Chondrocyte (in vitro differentiated cells): ENCODE measurements around the gene GSTK1. TPM values are rescaled to one million over a fixed set of nuclear protein-coding genes. Genes with fewer than 3 reads are reported as not detected.
A peak's percentile ranks its signal among the peaks of the same experiment; 100 is the strongest.

Experiments used
- DNase-seq: peaks from one replicate; pipeline ENCODE4 v3.0.0; 2021; ENCODE audit warnings: mixed read lengths, low spot score
- H3K27ac Mint-ChIP-seq: one replicate; pipeline ENCODE4 v1.8.0; 2021; ENCODE audit warnings: mild to moderate bottlenecking, moderate library complexity, mixed read lengths; ENCODE audit not compliant: unreplicated experiment
- H3K27me3 Mint-ChIP-seq: 2 replicates; pipeline ENCODE4 v1.8.0; 2021; ENCODE audit warnings: low read depth, mixed read lengths
- H3K36me3 Mint-ChIP-seq: 2 replicates; pipeline ENCODE4 v1.8.0; 2021; ENCODE audit warnings: low read depth, mixed read lengths
- H3K4me1 Mint-ChIP-seq: 2 replicates; pipeline ENCODE4 v1.8.0; 2021; ENCODE audit warnings: low read depth, mild to moderate bottlenecking, mixed read lengths
- H3K4me3 Mint-ChIP-seq: one replicate; pipeline ENCODE4 v1.8.0; 2021; ENCODE audit warnings: mild to moderate bottlenecking, moderate library complexity, mixed read lengths; ENCODE audit not compliant: unreplicated experiment
- H3K9me3 Mint-ChIP-seq: 2 replicates; pipeline ENCODE4 v1.8.0; 2021; ENCODE audit warnings: low read depth, mixed read lengths
- CTCF ChIP-seq: fragments of 200-600 bp; sonication (generic); IDR thresholded peaks from 2 replicates; pipeline ENCODE4 v1.5.0; 2021; ENCODE audit warnings: antibody characterized with exemption, mild to moderate bottlenecking, moderate library complexity
- total RNA-seq: library from RNA; stranded (reverse); gene quantifications from 3 replicates; pipeline ENCODE4 v1.2.1, GENCODE V29; 2021

GSTK1 gene
- total RNA-seq, 1 donor from 2014 or later = 70.1 TPM

GRCh38 chr7:143239813-143240212 lies 23.4 kb upstream of the GSTK1 start:
- no peak for TF ChIP-seq CTCF

GRCh38 chr7:143240291-143241168 lies 22.7 kb upstream of the GSTK1 start:
- Mint-ChIP-seq H3K4me1 (peaks cover 18% of the 10 kb centered on the region), H3K27ac (peak overlapping the region; percentile 0), H3K27me3 (peaks cover 2% of the 10 kb centered on the region), H3K9me3 (peaks cover 18% of the 10 kb centered on the region), H3K4me3 (no peak overlapping the region), H3K36me3 (peaks cover 9% of the 10 kb centered on the region)
- DNase-seq = no peak
- peak; percentile 97 for TF ChIP-seq CTCF

More at GRCh38 chr7:143239813-143240212, 23.4 kb upstream of the GSTK1 start:
- peaks cover 18% of the 10 kb centered on the region for H3K4me1 Mint-ChIP-seq
- peaks cover 9% of the 10 kb centered on the region for H3K36me3 Mint-ChIP-seq
- H3K9me3 Mint-ChIP-seq = peaks cover 23% of the 10 kb centered on the region
- H3K27me3 Mint-ChIP-seq = peaks cover 2% of the 10 kb centered on the region
- H3K4me3 Mint-ChIP-seq = no peak overlapping the region
- H3K27ac Mint-ChIP-seq = peak overlapping the region; percentile 0
- no peak for DNase-seq

GRCh38 chr7:143242306-143242705 lies 20.9 kb upstream of the GSTK1 start:
- peaks cover 18% of the 10 kb centered on the region for H3K4me1 Mint-ChIP-seq
- H3K36me3 Mint-ChIP-seq = no peaks in the 10 kb centered on the region
- no peak for DNase-seq
- H3K9me3 Mint-ChIP-seq = peaks cover 1% of the 10 kb centered on the region
- H3K27me3 Mint-ChIP-seq = peaks cover 3% of the 10 kb centered on the region
- TF ChIP-seq CTCF = no peak
- no peak overlapping the region for H3K4me3 Mint-ChIP-seq
- no peak overlapping the region for H3K27ac Mint-ChIP-seq

- Mint-ChIP-seq H3K4me1 (peaks cover 18% of the 10 kb centered on the region), H3K9me3 (no peaks in the 10 kb centered on the region), H3K27ac (no peak overlapping the region), H3K36me3 (no peaks in the 10 kb centered on the region), H3K4me3 (no peak overlapping the region), H3K27me3 (peaks cover 3% of the 10 kb centered on the region)
- DNase-seq = no peak
- TF ChIP-seq CTCF = no peak
Observed at GRCh38 chr7:143243111-143243510, 20.1 kb upstream of the GSTK1 start.

GRCh38 chr7:143243614-143244013 lies 19.6 kb upstream of the GSTK1 start:
- Mint-ChIP-seq H3K9me3 (no peaks in the 10 kb centered on the region), H3K4me3 (no peak overlapping the region), H3K27me3 (peaks cover 3% of the 10 kb centered on the region), H3K4me1 (peaks cover 18% of the 10 kb centered on the region), H3K27ac (no peak overlapping the region), H3K36me3 (no peaks in the 10 kb centered on the region)
- DNase-seq = no peak
- no peak for TF ChIP-seq CTCF
